ENCODE results near the gene ZMYND8.
A peak's percentile ranks its signal among the peaks of the same experiment; 100 is the strongest.
"Not testable (repeated sequence)": the region's sequence is repeated elsewhere in the genome, so short reads cannot be mapped to it uniquely, and the experiment has no call there.

The ZMYND8 gene

DNA sequence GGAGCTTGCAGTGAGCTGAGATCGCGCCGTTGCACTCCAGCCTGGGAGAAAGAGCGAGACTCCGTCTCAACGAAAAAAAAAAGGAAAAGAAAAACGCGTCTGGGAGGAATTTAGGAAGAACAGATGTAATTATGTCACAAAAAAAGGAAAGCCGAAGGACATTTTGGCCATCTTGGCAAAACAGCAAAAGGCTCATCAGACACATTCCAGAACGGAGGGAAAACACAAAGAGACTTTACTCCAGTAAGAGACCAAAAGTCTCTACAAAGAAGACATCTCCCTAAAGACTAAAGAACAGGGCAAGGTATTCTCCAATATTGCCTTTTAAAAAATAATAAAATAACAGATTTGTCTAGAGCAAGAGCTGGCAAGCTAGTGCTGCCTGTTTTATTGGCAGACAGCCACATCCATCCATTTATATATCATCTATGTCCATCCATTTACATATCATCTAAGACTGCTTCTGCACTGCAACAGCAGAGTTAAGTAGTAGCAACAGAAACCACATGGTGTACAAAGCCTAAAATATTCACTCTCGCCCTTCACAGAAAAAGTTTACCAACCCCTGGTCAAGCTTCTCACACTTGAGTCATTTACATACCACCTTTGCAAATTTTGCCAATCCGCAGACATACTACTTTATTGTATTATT is 133.9 kb downstream of the ZMYND8 start:
- DNase-seq, result no peak

DNA sequence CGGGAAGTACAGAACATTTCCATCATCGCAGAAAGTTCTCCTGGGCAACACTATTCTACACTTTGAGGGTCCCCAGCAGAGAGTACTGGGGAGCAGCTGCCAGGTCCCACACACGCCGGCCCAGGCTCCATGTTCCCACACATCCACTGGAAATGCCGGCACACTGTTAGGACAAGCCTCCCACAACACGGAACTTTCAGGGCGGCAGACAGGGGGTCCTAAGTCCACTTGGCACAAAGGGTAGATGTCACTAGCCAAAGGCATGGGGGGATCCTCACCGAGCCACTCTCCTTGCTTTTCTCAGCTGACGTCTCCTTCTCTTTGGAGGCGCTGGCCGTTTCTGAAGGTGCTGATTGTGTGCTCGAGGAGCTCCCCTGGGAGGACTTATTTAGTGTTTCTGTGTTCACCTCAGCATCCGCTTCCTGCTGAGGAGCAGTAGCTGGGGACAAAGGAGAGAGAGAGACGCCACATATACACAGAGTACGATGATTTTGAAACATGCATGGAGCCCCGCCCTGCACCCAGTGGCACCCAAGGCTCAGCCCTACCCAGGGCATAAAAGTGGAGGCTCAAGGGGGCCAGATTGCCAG is 135.4 kb downstream of the ZMYND8 start:
- DNase-seq, result no peak

- DNase-seq, result peak; percentile 61
These were observed 136.3 kb downstream of the ZMYND8 start for GRCh38 chr20:47220161-47220582.

GRCh38 chr20:47217482-47218446 is 138.7 kb downstream of the ZMYND8 start:
- DNase-seq, result no peak

GRCh38 chr20:47216819-47217410 is 139.6 kb downstream of the ZMYND8 start:
- no peak for DNase-seq

- no peak for DNase-seq
These were observed 140.7 kb downstream of the ZMYND8 start for GRCh38 chr20:47215653-47216397.

DNA sequence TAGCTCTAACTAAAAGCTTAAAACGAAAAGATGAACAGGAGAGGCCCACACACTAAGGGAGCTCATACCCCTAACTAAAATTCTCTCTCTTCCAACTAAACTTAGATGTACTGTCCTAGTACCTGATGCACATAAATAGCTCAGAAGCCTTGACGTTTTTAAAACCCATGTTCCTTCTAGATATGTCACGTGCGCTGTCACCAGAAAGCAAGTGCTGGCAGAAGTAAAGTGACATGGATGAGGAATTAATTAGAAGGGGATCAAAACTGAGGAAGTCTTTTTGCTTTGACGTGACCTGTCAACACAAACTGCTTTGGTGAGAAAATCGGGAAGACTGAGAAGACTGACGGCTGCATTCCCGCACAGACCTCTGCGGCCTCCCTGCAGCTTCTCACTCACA is 142.5 kb downstream of the ZMYND8 start:
- DNase-seq, result no peak

DNA sequence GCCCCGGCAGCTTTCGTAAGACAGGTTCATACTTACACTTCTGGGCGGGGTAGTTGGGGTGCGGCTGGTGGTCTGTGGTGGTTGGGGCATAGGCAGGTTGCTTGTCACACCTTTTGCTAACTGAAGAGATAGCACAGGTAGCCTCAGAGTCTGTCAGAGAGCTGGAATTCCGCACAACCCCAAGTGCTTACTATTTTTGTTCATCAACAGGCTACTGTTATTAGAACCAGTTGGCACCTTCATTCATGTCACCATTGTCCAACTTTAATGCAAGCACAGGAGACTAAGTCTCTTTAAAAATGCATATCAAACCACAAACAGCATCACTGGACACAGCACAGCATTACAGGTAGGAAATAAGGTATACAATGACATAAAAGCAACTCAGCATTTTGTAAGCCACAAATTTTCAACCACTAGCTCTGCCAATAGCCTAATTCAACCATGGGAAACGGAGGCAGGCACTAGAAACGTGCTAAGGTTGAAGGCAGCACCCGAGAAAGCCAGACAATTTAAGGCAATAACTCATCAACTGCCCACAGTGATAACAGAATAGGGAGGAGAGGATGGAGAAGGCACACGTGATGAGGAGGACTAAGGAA is 143.8 kb downstream of the ZMYND8 start:
- DNase-seq, result no peak

DNA sequence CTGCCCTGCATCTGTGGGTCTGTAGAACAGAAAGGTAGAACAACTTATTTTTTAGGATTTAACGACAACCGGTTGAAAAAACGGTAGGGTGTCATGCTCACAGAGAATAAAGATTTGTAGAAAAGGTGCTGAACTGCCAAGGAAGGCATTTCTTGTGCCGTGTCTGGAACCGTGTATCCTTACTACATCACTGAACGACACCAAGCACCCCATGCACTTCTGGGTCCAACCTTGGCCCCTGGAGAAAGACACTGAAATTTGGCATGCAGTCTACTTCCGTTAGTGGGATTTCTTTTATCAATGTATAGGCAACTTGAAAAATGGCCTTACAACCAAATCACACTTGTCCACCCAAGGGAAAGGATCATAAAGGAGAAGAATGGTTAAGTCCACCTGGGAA is 145.5 kb downstream of the ZMYND8 start:
- DNase-seq, result no peak

- no peak for DNase-seq
These were observed 146.0 kb downstream of the ZMYND8 start for GRCh38 chr20:47210470-47210869.

DNA sequence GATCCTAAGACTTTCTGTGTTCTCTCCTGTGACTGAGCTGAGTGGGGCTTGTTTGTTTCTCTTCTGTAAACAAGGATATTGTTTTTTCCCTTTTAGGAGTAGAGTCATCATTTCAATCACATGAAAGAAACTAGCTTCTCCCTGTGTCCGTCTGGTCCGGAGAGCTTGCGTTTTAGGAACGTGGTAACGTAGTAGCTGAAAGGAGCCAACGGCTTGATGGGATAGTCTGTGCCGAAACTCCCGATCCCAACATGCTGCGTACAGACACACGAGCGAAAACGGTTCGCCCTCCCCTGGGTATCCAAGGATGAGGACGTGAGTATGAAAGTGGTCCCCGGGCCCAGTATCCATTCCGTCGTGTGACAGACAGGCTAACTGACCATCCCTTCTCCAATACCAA is 146.5 kb downstream of the ZMYND8 start:
- no peak for DNase-seq

DNA sequence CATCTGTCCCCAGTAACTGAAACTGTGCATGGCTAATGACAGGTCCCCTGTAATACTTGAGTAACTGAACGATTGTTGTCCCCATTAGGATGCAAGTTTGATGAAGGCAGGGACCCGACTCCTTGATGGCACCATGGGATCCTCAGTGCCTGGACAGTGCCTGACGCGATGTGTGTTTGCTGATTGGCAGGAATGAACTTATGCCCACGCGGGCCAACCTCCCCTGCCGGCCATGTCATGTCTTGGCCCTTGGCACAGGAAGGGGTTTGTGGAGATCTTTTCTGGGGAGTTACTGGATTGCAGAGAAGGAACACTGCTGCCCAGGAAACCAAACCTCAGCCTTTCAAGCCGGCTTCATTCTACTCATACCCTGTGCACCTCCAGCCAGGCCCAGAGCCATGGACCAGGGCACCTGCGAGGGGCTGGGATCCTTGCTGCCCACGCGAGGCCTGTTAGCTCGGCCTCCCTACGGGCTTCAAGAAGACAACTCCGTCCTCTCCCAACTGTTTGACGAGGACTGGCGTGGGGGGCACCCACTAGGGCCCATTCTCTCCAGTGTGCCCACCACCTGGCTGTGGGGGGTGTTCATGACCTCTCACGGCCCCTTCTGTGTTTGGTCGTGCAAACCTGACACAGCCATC is 147.8 kb downstream of the ZMYND8 start:
- no peak for DNase-seq

DNA sequence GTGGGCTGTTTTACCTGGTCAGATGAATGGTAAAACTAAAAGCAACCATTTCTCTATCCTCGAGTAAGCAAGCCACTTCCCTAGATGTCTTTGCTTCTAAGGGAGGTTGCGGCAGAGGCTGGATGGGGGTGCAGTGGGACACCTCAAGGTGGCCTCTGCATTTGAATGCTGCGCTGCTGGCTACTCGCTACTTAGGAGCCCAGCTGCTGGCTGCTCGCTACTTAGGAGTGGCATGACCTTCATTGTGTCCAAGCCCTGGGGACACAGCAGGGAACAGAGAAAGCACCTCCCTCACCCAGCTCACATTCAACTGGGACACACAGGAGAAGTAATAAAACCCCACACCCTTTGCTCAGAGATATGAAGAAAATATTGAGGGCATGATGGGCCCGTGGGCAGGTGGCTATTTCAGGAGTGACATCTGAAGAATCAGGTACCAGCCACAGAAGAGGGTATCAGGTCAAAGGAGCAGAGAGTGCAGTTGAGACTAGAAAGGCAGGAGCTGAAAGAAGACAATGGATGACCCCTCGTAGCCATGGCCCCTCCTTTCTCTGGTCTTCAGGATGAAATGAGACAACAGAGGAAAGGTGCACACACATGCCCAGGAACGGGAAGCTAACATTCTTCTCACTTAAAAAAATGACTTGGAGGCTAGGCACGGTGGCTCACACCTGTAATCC is 149.4 kb downstream of the ZMYND8 start:
- DNase-seq, result no peak

GRCh38 chr20:47206552-47206951 is 149.9 kb downstream of the ZMYND8 start:
- DNase-seq, result not testable (repeated sequence)

DNA sequence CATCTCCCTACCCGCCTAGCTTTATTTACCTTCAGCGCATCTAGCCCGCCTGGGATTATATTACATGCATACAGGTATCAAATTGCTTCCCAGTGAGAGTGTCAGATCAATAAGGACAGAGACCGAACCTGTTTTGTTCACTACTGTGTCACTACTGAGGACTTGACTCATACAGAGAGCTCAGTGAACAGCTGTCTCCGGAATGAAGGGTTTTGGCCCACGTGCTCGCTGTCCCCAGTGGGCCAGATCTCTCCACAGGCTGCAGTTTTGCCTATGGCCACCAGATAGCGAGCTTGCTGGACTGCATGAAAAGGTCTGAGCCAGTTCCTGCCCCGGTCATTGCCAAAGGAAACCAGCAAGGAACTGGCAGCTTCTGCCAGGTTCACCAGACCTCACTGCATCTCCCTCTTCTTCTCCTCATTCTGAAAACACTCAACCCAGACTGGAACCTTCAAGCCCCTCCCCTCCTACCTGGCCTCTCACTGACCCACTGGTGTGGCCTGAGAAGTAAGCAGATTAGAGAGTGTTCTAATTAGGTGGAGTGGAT is 150.8 kb downstream of the ZMYND8 start:
- DNase-seq, result no peak

GRCh38 chr20:47204850-47205122 is 151.7 kb downstream of the ZMYND8 start:
- not testable (repeated sequence) for DNase-seq

DNA sequence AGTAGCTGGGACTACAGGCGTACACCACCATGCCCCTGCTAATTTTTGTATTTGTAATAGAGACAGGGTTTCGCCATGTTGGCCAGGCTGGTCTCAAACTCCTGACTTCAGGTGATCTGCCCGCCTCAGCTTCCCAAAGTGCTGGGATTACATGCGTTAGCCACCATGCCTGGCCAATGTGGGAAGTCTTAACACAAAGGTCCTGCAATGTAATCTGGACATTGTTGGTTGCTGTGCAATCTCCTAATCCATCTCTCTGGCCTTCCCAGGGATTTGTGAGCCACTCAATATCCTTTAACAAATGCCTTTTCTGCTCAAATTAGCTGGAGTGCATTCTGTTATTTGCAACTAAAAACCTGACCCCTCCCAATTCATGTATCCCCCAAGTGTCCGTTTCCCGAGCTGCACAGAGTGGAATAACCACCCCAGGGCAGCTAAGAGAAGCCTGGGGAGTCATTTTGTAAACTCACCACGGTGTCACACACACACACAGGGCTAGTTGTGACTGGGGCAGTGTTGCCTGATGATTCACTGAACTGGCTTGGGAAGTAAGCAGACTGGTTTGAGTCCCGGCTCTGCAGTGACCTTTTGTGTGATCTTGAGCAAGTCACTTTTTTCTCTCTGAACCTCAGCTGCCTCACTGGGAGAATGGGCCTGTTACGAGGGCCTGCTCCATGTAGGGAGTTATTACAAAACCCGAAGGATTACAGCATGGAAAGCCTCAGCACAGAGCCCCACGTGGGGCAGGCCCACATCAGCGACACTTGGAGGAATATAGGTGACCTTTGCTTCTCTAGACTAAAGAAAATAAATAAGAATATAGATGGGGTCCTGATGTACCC is 152.3 kb downstream of the ZMYND8 start:
- DNase-seq, result no peak

DNA sequence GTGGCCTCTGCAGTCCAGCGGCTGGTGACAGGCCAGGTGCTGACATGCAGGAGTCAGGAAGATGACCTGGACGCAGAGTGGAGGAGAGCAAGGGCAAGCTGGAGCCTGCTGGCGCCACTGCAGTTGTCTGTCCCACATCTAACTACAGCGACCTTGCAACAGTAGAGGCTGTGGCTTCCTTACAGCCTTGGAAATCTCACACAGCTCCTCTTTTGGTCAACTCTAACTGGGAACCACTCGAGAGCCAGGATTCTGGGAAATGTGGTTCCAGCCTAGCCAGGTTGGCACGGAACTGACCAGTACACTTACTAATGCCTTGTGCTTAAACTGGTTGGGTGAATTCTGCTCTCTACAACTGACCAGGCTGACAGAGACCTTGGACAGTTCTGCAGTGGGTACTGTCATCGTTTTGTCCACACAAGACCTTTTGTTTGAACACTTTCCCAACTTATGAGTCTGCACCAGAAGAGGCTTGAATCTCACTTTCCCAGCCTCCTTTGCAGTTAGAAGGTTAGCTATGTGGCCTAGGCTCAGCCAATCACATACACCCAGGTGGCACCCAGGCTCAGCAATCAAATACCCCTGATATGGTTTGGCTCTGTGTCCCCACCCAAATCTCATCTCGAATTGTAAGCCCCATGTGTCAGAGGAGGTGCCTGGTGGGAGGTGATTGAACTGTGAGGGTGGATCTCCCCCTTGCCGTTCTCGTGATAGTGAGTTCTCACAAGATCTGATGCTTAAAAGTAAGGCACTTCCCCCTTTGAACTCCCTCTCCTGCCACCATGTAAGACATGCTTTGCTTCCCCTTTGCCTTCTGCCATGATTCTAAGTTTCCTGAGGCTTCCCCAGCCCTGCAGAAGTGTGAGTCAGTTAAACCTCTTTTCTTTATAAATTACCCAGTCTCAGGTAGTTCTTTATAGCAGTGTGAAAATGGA is 153.5 kb downstream of the ZMYND8 start:
- DNase-seq, result no peak

Data from activated naive CD4-positive, alpha-beta T cell treated with anti-CD3 and anti-CD28 coated beads, Interleukin-2, amount 50 U/mL, for 16 hours (primary cell).